GM21723 (cell line): ENCODE measurements around the gene STT3B.

Source experiments
- ATAC-seq: cut with Tn5 transposase; IDR thresholded peaks from one replicate; pipeline ENCODE4 v1.9.1; 2021; ENCODE audit warnings: mild to moderate bottlenecking, moderate library complexity; ENCODE audit not compliant: unreplicated experiment

The STT3B gene

DNA sequence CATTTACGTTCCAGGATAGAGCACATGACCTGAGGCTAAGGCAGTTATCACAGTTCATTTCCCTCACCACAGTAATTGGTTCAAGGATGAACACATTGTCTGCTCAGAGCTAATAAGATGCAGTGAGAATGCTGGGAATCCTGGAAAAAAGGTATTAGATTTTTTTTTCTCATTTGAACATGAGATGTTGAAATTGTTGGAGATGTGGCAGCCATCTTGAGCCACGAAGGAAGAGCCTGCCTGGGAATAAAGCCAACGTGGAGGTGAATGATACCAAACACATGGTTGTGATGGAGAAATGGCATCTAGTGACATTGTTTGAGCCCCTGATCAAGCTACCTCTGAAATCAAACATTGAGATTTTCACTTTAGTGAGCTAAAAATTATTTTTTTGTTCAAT is 16.0 kb upstream of the STT3B start:
- ATAC-seq: no peak

DNA sequence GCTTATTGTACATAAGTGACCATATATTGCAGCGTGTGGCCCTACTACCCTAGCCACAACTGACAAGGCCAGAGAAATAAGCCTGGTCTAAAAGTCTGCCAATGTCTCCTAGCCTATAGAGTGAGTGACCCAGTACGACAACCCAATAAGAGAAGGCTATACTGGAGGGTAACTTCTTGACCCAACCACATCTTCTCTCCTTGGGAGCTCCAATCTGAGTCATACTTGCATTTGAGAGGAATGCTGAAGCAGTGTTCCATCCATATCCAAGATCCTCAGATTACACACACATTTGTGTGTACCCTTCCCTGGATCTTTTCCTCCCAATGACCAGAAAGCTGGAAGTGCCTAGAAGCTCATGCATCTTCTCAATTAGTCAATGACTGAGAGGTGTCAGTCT is 11.3 kb upstream of the STT3B start:
- ATAC-seq: no peak

DNA sequence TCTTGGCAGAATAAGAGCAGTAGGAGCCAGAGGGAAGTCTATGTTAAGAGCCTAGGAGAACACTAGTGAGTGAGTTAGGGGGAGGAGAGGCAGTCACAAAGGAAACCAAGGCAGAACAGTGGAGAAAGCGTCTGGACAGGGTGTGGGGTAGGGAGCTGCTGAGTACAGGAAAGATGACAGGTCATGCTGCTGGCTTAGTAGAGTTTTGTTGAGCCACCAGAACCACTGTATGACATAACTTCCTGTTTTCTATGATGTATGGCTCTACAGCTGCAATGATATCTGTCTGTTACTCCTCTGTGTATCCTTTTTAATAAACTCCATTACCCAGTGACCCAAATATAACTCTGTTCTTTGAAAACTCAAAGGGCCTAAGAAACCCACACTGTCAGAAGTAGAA is 10.6 kb upstream of the STT3B start:
- ATAC-seq: peak; percentile 78

DNA sequence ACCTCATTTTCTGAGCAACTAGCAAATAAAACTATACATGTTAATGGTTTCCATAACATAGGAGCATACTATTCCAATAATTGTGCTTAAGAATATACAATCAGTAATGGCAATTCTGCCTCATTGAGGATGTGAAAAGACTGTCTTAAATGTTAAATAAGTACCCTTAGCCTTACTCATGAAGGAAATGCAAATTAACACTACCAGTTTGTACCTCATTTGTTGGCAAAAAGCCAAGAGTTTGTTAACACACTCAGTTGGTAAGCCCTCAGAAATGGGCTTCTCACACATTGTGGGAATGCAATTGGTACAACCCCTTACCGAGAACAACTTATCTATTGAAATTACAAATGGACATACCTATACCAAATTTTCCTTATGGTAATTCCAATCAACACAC is 9.2 kb upstream of the STT3B start:
- no peak for ATAC-seq

DNA sequence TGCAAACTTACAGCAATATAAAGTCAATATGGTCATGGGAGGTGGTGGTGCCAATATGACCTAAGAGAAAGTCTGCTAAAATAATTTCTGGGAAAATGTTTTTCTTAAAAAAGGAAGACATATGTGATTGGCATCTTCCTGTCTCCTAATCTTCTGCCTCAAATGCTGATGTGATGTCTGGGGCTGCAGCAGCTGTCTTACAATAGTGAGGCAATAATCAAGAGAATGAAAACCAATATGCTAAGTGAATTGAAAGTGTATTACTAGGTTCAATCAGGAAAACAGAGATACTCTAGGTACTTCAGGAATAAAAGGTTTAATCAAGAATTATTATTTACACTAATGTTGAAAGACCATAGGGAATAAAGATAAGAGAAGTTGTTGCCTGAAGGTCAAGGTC is 7.2 kb upstream of the STT3B start:
- no peak for ATAC-seq

DNA sequence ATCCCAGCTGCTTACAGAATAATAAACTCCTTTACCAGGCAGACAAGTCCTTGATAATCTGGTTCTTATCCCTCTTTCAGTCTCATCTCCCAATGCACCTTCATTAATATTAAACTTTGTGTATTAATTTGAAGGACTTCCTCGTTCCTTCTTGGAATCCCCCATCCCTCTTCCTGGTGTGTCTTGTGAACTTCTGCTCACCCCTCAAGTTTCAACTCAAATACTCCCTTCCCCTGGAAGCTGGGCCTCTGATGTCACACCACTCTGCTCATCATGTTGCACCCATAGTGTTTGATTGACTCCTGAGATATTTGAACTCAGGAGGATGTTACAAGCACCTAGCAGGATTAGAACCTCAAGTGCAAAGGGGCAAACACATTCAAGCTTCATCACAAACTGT is 3.3 kb upstream of the STT3B start:
- no peak for ATAC-seq

DNA sequence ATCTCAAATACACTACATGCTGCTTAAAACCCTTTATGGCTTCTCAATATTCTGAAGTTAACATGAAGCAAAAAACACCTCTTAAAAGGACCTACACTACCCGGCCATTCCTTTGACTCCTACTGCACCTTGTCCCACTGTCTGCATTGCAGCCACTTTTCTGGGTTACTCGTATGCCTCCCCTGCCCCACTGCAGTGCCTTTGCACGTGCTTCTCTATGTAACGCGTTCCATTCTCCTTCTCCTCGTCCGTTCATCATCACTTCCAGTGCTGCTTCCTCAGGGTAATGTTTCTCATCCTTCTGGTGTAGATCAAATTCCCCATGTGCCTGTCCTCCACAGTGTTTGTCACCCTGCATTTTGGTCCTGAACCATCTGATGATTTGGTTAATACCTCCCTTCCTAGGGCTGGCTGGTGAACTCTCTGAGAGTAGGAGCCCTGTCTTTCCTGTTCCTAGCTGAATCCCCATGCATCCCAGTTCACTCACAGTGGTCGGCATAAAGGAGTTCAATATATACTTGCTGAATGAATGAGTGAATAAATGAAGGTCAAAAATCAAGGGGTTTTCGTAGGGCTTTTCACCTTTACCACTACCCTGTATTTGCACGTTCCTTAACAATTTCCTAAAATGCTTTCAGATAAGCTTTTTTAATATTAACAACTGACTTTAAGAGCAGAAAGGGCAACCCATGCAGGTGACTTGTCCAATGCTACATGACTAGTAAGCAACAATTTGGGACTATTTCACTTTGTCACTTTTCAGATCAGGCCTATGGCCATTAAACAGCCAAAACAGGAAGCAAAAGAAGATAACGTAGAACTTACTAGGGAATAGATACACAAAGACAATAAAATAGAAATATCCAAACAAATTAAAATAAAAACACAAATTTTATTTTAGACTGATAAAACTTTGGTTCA is 2.4 kb upstream of the STT3B start:
- ATAC-seq: no peak

DNA sequence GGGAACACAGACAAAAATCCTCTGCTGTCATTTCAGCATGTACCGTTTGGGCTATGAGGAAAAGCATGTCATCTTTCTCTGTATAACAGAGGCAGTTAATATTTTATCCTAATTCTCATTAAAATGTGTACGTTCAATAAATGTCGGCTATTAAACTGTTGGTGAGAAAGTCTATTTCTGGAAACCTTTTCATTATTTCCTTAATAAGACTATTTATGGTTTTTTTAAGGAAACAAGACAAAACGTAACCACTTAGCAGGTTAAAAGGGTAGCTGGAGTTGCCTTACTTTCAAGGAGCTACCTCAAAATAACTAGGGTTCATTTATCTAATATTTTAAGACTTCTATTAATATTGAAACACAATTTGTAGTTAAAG is 1.8 kb upstream of the STT3B start:
- ATAC-seq: no peak

DNA sequence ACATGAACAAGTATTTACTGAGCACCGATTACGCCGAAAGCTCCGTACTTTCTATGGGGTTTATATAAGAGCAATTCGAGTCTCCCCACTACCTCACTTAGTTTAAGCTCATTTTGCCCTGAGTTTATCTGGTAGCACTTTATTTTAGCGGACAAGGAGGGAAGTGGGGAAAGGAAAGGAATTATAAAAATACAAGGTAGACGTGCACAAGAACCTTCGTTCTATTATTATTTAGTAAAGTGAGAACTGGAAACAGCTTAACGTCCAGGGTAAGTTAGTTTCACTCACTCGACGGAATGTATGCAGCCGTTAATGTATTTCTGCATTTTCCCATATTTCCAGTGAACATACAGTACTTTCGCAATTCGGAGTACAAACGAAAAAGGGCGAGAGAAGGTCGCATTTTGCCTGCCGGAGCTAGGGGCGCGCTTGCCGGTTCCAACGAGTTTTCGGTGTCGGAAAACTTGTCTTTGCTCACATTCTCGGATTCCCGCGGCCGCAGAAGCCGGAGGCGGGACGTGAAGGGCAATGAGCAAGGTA is 1.2 kb upstream of the STT3B start:
- no peak for ATAC-seq

DNA sequence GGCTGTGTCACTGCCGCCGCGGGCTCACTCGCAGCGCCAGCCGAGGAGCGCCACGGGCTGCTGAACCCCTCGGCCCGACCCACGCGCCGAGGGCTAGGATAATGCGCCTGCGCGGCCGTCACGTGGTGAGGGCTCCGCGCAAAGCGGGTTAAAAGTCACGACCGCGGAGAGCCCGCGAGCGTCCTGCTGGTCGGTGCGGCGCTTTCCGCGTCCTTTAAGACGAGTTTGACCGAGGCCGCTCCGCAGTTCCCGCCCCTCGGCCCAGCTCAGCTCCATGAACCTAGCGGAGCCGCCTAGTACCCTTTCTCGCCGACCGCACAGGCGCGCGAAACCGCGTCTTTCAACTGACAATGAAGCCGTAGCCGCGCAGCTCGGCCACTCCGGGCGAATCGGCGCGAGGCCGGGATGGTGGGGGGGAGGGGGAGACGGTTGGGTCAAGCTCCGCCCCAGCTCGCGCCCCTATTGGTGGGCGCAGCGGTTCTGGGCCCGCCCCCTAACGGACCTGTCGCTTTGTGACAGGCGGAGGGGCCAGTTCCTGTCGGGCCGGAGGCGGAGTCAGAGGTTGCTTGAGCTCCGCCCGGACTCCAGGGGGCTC is 636 bp upstream of the STT3B start:
- ATAC-seq: peak; percentile 83

DNA sequence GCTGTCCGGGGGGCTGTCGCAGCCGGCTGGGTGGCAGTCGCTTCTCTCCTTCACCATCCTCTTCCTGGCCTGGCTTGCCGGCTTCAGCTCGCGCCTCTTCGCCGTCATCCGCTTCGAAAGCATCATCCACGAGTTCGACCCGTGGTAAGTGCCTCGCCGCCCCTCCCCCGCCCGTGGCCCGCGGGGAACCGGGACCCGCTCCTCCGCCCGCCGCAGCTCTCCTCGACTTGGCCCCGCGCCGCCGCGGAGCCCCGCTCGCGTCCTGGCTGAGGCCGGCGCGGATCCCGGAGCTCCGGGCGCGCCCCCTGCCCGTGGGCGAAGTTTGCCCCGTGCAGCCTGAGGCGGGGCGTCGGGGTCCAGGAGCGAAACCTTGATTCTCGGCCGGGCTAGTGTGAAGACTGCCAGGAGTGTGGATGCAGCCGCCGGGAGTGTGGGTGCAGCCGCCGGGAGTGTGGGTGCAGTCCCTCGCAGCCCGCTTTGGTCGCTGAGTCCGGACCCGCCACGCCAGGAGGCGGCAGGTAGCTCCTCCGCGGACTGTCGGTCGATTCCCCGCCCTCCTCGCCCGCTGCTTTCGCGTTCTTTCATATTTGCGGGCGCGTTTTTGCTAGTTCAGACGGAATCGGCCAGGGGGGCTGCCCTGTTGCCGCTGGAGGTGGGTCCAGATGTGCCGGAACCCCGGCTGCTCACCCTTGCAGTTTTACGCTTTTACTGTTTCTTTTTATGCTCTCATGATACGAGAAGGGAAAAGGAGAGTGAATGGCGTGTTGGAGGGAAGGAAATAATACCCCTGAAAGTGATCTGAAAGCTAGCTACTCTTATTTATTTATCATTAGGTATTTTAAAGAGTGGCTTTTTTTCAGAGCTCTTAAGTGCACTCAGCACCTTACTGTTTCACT is 692 bp downstream of the STT3B start:
- ATAC-seq: peak; percentile 8

DNA sequence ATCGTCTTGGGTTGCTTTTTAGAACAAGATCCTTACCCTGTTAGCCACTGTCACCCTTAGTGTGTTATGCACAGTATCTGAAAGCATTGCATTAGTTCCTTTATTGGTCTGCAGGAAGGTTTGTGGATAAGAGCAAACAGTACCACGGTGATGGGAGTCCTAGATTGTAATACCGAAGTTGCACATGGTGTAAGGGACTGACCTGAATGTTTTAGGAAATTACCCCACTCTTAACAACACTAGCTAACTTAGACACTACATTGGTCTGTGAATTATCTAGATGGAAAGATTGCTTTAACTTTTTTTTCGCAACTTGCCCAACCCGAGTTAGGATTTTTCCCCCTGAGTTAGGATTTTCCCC is 1.3 kb downstream of the STT3B start:
- ATAC-seq: no peak

DNA sequence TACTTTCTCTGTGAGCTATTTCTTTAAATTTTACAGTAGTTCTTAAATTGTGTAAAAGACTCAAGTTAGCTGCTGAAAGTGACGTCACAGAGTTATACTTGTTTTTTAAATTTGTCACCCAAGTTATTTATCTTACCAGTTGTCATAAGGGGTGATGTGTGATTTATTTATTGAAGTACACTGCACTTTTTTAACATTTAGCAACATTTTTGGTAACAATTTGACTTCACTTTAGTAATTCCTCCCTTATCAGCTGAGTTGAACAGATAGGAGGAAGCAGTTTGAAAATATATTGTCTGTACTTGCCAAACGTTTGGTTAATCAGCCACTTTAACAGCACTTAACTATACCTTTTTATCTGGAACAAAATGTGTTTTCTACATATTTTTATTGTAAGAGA is 3.8 kb downstream of the STT3B start:
- ATAC-seq: no peak

DNA sequence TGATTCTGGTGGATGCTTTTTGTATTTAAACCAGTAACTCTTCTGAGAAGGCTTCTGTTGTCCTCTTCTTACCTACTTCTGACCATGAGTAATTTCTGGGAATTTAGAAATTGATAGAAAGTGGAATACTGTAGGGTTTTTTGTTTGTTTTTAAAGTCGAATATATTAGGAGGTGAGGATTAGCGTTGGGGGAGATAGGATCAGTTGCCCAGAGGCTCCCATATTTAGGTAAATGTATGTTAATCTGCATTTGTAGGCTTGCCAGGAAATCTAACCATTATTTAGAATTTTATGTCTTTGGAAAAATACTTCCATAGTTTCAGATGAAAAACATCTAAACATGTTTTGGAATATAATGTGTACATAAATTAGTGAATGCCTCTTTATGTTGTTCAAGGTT is 6.1 kb downstream of the STT3B start:
- no peak for ATAC-seq

DNA sequence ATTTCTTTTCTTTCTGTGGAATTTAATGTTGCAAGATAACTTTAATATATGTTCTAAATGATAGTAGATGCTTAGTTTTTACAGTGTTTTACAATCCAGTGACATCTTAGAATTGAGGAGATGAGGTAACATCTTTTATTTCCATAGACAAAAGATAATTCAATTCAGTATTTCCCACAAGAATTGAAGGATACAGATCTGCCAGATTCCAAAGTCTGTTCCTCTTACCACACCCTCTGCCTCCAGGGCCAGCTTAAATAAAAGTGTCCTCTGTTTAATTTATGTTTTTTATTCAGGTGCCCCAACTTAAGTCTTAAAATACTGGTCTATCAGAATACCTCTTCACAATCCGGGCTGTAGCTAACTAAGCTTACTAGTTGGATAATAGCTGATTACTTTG is 6.5 kb downstream of the STT3B start:
- ATAC-seq: no peak

DNA sequence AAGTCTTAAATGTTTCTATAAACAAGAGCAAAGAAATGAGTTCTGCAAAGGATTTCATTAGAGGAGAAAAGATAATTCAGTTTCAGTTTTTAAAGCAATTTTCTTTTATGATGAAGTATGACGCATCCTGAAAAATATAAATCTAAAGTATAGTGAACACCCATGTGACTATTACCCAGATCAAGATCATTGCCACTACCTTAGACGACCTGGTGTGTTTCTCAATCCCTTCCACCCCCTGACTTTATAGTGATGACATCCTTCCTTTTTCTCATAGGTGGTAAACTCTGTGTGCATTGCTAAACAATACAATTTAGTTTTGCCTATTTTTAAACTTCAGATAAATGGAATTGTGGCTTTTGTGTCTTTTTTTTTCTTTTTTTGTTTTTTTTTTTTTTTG is 8.4 kb downstream of the STT3B start:
- ATAC-seq: no peak

DNA sequence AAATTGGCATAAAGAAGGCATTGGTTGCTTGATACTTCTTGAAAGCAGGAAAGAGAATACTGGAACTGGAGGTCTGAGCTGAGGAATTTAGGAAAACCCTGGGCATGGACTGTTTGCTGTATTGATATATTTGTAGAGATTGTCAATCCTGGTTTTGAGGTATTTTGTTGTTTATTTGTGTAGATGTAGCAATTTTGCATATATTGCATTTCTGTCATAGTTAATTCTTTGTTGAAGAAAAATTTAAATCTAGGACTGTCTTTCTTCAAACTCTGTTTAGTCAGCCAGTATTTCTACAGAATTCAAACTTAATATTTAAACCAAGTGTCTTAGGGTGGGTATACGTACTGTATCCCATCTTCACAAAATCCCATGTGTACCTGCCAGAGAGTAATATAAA is 9.5 kb downstream of the STT3B start:
- ATAC-seq: no peak

DNA sequence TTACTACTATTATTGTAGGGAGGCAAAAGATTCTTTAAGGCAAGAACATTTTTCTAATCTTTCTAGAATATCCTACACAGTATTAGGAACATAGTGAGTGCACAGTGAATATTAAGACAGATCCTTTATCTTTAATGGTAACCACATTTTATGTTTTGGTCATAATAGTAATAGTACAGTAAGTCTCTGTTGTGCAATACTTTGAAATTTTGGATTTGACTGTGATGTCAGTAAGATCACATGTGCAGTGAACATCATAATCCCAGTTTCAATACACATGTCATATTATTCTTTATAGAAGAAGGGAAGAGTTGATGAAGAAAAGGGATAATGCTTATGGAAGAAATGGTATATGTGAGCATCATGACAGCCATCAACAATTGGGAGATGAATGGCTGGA is 10.7 kb downstream of the STT3B start:
- no peak for ATAC-seq

DNA sequence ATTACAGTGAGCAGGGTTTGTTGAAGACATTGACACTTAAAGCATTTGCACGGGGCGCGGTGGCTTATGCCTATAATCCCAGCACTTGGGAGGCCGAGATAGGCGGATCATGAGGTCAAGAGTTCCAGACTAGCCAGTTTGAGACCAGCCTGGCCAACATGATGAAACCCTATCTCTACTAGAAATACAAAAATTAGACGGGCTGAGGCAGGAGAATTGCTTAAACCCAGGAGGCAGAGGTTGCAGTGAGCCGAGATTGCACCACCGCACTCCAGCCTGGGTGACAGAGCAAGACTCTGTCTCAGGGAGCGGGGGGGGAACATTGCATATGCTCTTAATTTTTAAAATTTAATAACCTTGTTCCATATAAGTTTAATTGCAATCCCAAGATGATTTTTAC is 11.9 kb downstream of the STT3B start:
- no peak for ATAC-seq

DNA sequence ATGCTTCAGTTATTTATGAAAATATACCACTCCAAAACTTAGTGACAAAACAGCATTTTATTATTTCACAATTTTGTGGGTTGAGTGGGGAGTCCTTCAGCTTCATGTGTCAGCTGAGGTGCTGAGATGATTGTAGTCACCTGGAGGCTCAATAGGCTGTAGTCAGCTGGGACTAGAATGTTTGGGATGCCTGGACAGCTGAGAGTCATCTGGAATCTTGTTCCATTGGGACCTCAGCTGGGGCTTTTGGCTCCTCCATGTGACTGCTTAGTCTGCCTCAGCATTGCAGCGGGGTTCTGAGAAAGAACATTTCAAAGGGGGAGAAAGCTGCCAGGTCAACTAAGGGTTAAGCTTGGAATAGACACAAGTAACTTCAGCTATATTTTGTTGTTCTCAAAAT is 13.4 kb downstream of the STT3B start:
- no peak for ATAC-seq

DNA sequence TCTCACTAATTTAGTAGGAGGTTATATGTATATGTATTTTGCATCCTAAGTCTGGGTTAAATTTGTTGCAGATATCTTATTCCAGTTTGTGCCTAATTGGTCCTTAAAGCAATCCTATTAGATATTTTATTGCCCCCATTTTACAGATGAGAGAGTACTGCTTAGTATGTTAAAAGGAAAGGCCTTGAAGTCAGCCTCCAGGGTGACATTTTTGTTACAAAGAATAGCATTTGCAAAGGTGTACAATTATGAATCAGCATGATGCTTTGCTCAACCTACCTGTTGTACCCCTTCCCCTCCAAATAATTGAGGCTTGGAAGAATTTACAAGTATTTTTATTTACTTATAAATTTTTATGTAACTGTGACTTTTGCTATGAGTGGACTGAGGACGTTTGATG is 14.0 kb downstream of the STT3B start:
- ATAC-seq: no peak
